HUDEP-2 (cell line): ENCODE measurements around the gene SPINT1.

Source experiments
- DNase-seq, 76 experiments: peaks; one replicate each; lab custom pipeline; 2025; ENCODE audit not compliant: unreplicated experiment in 76 of 76; lab: John Stamatoyannopoulos, UW

SPINT1 gene

DNA sequence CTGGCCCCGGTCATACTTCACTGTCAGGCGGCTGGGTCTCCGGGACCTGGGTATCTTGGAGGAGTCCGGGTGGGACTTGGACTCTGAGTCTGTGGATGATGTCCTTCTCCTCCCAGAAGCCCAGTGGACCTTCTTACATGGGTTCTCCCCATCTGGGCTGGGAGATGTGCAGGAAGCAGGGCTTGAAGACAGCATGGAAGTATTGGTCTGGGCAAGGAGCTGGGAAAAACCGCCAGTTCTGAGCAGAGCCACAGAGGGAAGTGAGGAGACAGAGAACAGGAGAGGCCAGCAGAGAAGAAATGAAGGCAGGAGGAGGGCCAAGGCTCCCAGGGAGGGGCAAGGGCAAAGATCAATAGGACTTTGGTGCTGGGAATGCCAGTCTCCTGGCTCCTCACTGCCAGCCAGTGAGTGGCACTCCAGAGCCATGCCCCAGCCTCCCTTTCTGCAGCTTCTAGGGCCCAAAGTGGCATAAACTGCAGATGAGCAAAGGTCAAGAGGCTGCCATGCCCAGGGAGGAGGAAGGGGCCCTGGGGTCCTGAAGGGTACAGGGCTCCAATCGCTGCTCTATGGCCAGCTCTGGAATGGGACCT is 15.3 kb upstream of the SPINT1 start, which contains the start of gene PPP1R14D:
Gene PPP1R14D (minus strand): TSS at position 262 of the 590 bp plus-strand sequence. CDS start 67 bp downstream, at position 195.
- DNase-seq = no peak

DNA sequence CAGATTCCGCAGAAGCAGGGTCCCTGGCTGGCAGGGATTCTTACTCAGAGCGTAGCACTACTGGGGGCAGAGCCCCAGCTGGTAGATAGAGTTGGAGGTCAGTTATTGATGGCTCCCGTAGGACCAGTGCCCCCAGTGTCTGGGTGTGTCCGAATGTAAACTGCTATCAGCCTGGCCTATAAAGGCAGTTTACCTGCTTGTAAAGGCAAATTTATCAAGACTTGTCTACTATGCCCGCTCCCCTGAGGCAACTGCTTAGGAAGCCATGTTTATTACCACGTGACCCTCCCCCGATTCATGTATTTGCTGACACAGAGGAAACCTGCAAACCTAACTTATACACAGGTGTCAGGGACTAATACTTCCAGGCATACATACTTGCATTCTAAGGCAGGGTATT is 14.7 kb upstream of the SPINT1 start:
- no peak for DNase-seq

DNA sequence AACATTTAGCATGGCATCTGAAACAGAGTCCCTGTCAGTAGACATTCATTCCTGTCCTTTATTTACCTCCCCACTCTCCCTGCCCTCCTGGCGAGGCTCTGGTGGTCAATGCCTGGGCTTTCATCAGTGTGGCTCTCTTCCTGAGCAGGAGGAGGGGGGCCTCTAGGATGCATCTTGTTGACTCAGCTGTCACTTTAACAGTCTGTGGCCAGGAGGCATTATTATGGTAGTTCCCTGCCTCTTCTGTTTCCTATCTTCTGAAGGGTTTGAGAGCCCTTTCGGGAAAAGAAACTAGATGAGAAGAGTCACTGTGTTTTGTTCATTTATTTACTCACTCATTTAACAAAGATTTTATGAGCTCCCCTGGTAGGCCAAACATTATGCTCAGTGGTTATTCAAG is 13.0 kb upstream of the SPINT1 start:
- no peak for DNase-seq

DNA sequence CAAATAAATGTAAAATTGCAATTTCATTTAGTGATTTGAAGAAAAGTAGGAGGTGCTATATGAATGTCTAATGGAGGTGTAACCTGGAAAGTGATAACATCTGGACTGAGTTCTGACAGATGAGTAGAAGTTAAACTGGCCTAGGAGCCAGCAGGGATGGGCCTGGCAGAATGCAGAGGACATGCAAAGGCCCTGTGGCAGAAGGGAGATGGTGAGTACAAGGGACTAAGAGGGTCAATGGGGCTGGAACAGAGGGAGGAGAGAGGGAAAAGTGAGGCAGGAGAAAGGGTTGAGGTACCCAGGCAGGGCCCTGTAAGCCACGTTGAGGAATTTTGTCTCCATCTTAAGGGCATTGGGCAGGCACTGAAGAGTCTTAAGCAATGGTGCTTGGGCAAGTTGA is 12.0 kb upstream of the SPINT1 start:
- no peak for DNase-seq

DNA sequence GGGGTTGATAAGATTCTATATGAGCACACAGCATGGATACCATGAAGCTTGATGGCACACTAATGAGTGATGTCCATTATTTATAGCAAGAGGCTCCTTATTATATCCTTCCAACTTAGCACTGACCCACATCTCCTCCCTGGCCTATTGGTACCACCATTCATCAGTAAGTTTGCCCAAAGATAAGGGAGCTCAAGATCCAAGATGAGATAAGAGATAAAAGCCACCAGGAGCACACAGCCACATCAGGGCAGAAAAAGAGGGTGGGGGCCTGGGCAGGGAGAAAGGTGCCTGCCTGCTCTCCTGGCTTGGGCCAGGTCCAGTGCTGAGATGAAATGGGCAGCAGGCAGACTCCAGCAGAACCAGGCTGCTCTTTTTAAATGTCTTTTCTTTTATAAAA is 10.9 kb upstream of the SPINT1 start:
- no peak for DNase-seq

DNA sequence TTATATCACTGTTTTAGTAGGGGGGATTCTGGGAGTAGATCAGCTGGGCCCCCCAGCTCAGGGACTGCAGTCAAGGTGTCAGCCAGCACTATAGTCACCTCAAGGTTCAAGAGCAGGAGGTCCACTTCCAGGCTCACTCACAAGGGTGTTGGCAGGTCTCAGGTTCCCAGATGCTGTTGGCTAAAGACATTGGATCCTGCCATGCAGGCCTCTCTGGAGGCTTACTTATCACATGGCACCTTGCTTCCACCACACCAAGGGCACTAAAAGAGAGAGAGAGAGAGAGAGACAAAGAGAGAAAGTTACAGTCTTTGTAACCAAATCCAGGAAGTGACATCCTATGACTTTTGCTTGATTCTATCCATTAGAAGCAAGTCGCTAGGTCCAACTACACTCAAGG is 7.8 kb upstream of the SPINT1 start:
- DNase-seq = no peak

DNA sequence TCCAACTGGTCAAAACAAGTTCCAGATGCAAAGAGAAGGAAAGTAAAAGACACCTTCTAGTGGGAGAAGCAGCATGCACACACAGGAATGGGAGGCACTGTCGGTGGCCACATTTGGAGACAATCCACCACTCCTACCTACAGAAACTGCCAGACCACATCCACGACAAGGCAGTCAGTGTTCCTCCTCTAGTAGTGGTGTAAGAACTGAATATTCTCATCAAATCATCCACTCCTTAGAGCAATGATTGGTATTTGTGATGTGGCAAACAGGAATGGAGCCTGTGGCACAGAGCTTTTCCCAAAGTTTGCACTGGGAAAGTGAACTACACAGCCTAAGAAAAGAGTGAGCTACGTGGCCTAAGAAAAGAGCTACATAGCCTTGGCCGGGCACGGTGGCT is 5.1 kb upstream of the SPINT1 start:
- no peak for DNase-seq

DNA sequence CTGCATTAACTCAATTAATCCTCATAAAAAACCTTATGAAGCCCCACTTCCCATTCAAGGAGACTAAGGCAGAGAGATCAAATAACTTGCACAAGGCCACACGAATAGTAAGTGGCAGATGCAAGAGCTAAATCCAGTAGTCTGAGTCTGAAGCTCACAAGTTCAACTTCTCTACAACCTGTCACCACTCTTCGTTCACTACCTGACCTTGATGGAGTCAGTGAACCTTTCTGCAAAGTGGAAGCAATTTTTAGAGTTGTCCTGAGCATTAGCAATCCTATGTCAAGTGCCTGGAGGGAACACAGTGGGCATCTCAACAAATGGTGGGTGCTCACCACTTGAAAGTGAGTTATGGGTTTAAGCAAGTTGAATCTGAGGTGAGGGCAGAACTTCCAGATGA is 2.1 kb upstream of the SPINT1 start:
- DNase-seq = no peak

DNA sequence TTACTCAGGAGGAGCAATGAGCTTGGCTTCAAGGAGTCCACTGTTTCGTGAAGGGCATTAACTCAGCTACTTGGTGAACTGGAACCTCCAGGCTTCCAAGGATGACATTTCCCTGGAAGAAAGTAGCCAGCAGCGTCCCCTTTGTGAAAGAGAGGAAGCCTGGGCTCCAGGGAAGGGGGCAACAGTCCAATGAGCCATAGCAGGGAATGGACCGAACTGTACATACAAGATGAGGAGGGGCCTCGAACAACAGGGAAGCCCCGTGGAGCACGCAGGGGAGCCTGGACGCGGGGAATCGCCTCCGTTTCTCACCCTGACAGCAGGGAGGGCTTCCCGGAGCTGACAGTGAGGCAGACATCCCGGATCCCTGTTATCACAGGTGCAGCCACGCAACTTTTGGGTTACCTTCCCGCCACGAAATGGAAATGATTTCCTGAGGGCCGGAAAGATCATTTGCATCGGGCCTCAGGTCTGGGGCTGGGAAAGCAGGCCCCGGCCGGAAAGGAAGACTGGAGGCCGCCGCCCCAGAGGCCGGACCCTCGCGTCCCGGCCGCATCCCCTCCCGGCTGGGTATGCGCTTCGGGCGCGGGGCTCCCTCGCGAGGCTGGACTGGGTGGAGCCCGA is 475 bp upstream of the SPINT1 start:
- no peak for DNase-seq

DNA sequence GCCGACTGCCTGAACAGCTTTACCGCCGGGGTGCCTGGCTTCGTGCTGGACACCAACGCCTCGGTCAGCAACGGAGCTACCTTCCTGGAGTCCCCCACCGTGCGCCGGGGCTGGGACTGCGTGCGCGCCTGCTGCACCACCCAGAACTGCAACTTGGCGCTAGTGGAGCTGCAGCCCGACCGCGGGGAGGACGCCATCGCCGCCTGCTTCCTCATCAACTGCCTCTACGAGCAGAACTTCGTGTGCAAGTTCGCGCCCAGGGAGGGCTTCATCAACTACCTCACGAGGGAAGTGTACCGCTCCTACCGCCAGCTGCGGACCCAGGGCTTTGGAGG is 815 bp downstream of the SPINT1 start:
- peak in 2 of 76 experiments; percentile 11 to 14 for DNase-seq

DNA sequence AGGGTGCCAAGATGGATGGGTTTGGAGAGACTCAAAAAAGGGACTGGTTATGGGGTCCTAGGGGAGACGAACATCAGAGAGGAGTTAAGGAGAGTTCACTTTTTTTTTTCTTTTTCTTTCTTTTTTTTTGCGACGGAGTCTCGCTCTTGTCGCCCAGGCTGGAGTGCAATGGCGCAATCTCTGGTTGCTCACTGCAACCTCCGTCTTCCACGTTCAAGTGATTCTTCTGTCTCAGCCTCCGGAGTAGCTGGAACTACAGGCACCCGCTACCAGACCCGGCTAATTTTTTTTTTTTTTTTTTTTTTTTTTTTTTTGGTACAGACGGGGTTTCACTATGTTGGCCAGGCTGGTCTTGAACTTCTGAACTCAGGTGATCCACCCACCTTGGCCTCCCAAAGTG is 1.2 kb downstream of the SPINT1 start:
- DNase-seq = no peak

DNA sequence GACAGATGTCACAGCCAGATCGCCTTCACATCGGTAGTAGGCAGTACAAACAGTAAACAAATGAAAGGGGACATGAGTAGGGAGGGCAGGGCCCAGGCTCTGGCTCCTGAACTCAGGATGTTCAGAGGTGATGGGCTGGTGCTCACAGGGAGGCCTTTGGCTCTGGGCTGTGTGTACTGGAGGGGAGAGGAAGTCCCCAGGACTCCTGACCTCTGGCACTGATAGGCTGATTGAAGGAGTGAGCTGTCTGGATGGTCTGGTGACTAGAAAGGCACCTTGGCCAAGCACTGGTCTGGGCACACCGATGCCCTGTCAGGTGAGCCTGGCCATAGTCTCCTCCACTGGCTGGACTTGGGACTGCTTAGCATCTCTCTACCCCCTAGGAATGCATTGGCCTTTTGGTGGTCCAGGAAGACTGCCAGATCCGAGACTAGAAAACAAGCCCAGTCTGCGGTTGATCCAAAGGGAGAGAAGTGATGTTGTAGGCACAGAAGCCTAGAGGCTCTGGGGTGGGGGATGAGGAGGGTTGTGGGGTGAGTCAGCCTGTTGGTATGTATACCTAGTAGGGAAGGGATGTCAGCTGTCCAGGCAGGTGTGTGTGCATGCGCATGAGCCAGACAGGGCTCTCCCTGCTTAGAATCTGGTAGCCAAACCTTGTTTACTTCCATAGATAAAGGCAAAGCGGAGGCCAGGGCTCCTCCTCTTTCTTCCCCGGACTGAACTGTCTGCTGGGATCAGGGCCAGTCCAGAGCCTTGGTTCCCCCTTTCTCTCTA is 1.9 kb downstream of the SPINT1 start:
- no peak for DNase-seq

DNA sequence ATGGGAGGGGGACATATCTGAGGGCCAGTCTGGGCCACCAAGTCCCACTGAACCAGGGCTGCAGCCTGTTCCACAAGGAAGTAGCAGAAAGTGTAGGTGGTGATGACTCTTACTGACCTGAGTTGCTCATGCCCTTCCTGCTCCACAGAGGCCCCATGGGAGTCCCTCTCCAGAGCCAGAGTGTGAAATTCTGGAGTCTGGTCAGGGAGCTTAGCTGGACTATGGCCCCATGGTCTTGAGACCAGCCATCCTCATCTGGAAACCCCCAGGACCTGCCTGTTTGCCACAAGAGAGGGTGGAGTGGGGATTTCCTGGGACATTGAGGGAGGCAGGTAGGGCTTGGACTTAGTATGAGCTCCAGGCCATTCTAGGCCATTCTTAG is 3.0 kb downstream of the SPINT1 start:
- no peak for DNase-seq

DNA sequence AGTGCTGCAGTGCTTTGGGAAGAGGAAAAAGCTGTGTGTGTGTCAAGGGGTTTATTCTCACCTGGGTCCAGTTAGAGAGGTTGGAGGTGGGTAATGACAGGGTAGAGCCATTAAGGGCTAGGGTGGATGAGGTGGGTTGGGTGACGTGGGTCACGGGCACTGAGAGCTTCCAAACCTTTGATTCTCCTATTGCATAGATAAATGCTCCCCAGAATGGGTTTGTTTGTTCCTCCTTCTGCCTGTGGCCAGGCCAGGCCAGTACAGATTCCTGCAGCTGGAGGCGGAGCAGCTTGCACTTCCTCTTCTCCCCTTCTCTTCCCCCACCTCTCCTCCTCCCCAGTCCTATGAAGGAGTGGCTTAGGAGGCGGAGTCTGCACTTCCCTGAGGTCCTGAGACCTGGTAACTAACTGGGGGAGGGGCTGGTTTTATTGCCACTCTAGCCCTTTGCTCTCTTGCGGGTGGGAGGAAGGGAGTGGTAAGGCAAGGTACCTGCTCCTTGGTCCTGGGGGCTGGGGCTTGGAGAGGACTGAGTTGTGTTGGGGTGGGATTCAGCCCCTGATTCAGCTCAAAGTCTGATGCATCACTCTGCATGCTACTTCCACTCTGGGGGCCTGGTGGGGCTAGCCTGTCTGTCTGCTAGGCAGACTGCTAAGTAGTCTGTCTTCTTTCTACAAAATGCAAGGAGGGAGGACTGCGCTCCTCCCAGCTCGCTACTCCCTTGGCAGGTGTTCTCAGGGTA is 3.5 kb downstream of the SPINT1 start:
- peak in 54 of 76 experiments; percentile 6 to 69 (median 40) for DNase-seq

DNA sequence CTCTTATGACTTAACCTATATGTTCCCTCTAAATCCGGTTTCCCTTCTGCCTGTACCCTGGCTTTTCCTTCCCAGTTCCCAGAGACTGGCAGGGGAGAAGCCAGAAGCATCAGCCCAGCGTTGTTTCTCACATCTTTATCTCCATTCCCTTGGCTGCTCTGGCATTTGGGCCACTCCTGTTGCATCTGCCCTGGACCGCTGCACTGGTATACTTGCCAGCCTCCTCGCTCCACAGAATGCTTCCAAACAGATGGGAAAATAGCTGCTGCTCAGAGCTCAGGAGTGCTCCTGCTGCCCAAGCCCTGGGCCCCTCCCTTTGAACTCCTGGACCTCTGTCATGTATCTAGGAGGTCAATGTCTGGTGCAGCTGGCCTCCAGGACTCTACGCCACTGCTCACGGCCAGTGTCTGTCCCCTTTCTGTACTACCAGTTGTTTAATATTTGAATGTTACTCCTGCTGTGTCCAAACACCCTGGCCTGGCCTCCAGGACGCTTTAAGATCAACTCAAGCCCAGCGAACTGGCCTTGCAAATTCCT is 6.8 kb downstream of the SPINT1 start:
- DNase-seq = no peak

DNA sequence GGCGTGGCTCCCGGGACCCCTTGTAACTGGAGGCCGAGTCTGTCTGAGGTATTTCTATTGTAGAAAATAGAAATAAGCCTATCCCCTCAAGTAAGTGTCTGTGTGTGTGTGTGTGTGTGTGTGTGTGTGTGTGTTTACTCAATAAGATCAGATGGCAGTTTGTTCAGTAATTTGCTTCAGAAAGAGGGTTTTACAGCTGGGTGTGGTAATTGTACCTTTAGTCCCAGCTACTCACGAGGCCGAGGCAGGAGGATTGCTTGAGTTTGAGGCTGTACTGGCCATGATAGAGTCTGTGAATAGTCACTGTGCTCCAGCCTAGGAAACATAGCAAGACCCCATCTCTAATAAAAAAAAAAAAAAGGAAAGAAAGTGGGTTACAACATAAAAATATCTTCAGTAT is 8.7 kb downstream of the SPINT1 start:
- no peak for DNase-seq

DNA sequence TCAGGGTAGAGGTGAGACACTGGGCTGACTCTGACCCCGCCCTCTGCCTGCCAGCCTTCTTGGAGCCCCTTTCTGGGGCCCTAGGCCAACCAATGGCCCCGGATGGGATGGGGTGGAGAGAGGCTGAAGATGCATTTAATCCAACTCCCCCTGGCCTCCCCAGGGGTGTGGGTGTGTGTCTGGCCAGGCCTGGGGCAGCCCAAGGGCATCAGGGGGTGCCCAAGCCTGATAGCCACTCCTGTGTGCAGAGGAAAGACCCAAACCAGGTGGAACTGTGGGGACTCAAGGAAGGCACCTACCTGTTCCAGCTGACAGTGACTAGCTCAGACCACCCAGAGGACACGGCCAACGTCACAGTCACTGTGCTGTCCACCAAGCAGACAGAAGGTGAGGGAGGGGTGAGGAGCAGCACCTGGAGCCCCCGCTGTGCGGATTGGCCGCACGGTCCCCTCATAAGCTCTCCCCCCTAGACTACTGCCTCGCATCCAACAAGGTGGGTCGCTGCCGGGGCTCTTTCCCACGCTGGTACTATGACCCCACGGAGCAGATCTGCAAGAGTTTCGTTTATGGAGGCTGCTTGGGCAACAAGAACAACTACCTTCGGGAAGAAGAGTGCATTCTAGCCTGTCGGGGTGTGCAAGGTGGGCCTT is 9.5 kb downstream of the SPINT1 start:
- DNase-seq = no peak

DNA sequence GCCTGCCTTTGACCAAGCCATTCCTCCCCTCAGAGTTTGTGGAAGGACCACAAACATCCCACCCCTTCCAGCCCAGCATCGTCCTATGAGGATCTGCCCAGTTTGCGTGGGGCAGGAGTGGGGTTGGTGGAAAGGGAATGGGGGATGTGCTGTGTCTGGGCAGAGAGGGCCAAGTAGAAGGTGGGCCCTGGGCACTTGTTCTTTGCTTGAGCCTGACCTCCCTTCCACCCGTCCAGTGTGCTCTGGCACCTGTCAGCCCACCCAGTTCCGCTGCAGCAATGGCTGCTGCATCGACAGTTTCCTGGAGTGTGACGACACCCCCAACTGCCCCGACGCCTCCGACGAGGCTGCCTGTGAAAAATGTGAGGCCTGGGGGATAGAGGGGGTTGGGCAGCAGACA is 10.3 kb downstream of the SPINT1 start:
- DNase-seq = no peak

DNA sequence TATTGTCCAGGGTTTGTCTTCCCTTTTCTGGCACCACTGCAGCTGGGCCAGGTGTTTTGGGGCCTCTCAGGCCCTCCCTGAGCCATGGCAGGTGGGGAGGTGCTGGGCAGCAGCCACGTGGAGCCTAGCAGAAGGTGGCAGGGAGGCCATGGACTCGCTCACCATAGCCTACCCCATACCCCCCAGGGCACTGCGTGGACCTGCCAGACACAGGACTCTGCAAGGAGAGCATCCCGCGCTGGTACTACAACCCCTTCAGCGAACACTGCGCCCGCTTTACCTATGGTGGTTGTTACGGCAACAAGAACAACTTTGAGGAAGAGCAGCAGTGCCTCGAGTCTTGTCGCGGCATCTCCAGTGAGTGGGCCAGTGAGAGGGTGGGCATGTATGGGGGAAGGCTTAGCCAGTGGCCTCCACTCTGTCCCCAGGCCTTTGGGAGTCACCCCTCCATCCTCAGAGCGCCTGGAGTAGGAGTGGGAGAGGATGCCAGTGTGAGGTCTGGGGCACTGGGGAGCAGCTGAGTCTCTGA is 11.9 kb downstream of the SPINT1 start:
- no peak for DNase-seq

DNA sequence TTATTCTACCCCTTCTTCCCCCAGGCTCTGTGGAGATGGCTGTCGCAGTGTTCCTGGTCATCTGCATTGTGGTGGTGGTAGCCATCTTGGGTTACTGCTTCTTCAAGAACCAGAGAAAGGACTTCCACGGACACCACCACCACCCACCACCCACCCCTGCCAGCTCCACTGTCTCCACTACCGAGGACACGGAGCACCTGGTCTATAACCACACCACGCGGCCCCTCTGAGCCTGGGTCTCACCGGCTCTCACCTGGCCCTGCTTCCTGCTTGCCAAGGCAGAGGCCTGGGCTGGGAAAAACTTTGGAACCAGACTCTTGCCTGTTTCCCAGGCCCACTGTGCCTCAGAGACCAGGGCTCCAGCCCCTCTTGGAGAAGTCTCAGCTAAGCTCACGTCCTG is 12.9 kb downstream of the SPINT1 start:
- no peak for DNase-seq
